T-helper 17 cell (primary cell): Measurements from ENCODE around the gene GALNT16. TPM values are rescaled to one million over a fixed set of nuclear protein-coding genes. Genes with fewer than 3 reads are reported as not detected.
A peak's percentile ranks its signal among the peaks of the same experiment; 100 is the strongest.

Experiments
- ATAC-seq: fragments of 150-1000 bp; cut with Tn5 transposase; 2 replicates; pipeline ENCODE4 v1.10.0; 2021; ENCODE audit warnings: mild to moderate bottlenecking, moderate library complexity
- DNase-seq, 3 donors: peaks; one replicate each; pipeline versions ENCODE4 v3.0.0 to v3.0.0-alpha.2; 2020 to 2021
- H3K9me3 ChIP-seq: one replicate; pipeline ENCODE4 v1.7.0; 2013; ENCODE audit warnings: low read length, mild to moderate bottlenecking; ENCODE audit not compliant: control insufficient read depth, poor library complexity, severe bottlenecking
- H3K27ac Mint-ChIP-seq: one replicate; pipeline ENCODE4 v1.8.0; 2022; ENCODE audit warnings: mild to moderate bottlenecking, moderate library complexity, mixed read lengths
- H3K27me3 Mint-ChIP-seq: one replicate; pipeline ENCODE4 v1.8.0; 2022; ENCODE audit warnings: mixed read lengths
- H3K36me3 Mint-ChIP-seq: one replicate; pipeline ENCODE4 v1.8.0; 2022; ENCODE audit warnings: low read depth, mixed read lengths
- H3K4me1 Mint-ChIP-seq: one replicate; pipeline ENCODE4 v1.8.0; 2022; ENCODE audit warnings: mild to moderate bottlenecking, mixed read lengths
- H3K4me3 Mint-ChIP-seq: one replicate; pipeline ENCODE4 v1.8.0; 2022; ENCODE audit warnings: mild to moderate bottlenecking, moderate library complexity, mixed read lengths
- total RNA-seq, 4 donors: library from RNA in 2 of 4; stranded (reverse) in 2 of 4; gene quantifications; one replicate each; pipeline ENCODE4 v1.2.3 and lab custom pipeline; 2022 to 2026

GALNT16 gene
- total RNA-seq, 2 donors from 2014 or later = 0.05 TPM

DNA sequence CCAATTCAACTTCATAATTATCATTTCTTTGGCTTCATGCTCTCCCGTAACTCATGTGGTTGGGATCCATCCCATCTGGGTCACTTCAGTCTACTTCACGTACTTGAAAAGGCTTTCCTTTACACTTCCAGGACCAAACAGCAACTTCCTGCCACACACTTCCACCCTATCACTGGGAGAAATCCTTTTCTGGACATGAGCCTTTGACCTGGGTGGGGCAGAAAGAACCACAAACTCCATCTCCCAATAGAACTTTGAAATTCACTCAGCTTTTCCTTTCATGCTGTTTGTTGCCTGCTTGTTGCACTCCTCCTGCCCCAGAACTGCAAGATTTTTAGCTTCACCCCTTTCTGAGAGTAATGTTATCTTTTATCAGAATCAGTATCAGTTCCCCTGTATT, 18.4 kb upstream of the GALNT16 start:
- no peaks in the 10 kb centered on the region for H3K36me3 Mint-ChIP-seq
- peaks cover 4% of the 10 kb centered on the region for H3K4me1 Mint-ChIP-seq
- ATAC-seq (no peak), DNase-seq (no peak)
- peak overlapping the region; percentile 21 for H3K27ac Mint-ChIP-seq
- no peaks in the 10 kb centered on the region for H3K9me3 ChIP-seq
- peaks cover 4% of the 10 kb centered on the region for H3K27me3 Mint-ChIP-seq
- H3K4me3 Mint-ChIP-seq = no peak overlapping the region

DNA sequence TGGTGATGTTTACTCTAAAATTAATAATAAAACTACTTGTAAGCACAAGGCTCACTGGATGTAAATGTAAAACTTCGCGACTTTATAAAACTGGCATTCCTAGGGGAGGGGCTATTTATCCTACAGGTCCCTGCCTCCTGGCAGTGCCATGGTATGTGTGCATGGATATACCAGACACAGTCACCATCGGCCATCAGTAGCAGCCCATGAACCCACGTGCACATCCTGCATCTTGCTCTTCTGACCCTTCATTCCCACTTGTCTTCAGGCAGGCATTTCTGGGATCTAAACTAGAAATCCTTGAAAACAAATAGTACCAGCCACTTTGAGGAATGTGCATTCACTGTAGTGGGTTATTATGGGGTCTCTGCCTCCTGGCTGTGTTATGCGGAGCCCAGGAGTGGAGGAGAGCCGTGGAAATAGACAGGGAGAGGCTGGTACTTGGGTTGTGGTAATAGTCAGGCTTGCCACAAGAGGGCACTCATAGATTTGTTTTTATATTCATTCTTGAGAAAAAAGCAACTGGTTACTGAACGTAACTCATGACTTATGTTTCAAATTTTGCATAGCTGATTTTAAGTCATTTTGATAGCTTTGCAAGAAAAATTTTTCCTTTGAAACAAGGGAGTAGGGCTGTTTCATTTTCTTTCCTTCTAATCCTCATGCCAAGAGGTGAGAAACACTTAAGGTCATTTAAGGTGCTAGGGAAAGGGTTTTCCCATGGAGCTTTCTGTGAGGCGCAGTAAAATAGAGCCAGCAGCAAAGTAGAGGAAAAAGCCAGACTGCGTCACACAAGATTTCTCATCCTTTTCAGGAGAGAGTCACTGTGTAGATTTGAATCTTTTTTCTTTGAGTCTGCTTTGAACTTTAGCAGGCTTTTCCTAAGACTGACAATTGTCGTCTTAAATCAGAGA, 17.4 kb upstream of the GALNT16 start:
- peak; percentile 72 for ATAC-seq
- no peaks in the 10 kb centered on the region for H3K9me3 ChIP-seq
- no peak overlapping the region for H3K4me3 Mint-ChIP-seq
- no peaks in the 10 kb centered on the region for H3K36me3 Mint-ChIP-seq
- DNase-seq = peak in 1 of 3 donors; percentile 31
- peaks cover 4% of the 10 kb centered on the region for H3K4me1 Mint-ChIP-seq
- H3K27ac Mint-ChIP-seq = no peak overlapping the region
- peaks cover 4% of the 10 kb centered on the region for H3K27me3 Mint-ChIP-seq

DNA sequence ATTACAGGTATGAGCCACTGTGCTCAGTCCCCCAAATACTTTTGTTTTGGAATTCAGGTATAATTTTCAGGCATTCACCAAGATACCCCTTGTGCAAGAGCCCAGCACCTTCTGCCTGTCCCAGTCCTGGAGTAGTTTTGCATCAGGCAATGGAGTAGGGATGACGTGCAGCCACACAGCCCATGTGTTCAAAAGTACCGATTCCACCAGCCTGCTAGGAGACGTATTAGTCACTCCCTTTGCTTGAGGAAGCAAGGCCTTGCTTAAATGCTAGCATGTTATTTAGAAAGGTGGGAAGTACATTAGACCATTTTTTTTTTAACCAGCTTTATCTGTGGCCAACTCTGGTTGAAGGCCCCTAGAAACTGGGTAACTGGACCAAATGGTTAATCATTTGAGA, 15.0 kb upstream of the GALNT16 start:
- Mint-ChIP-seq H3K27ac (no peak overlapping the region), H3K27me3 (peaks cover 4% of the 10 kb centered on the region), H3K4me1 (peaks cover 4% of the 10 kb centered on the region), H3K36me3 (no peaks in the 10 kb centered on the region), H3K4me3 (no peak overlapping the region)
- no peaks in the 10 kb centered on the region for H3K9me3 ChIP-seq
- ATAC-seq (no peak), DNase-seq (no peak)

DNA sequence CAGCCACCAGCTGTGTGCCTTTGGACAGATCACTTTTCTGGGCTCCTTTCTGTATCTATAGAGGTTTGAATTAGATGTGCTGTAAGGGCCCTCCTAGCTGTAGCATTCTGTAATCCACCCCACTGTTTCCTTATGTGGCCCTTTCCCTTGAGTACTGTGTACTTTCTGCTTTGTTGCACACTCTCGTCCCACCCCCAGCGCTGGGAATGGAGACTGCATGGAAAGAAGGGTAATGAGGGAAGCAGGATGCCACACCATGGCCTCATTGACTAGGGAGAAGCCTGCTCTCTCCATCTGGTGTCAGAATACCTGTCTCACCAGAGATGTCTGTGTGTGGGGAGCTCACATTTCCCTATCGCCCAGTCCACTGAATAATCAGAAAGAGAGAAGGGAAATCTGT, 13.6 kb upstream of the GALNT16 start:
- H3K27me3 Mint-ChIP-seq = peaks cover 16% of the 10 kb centered on the region
- no peak overlapping the region for H3K4me3 Mint-ChIP-seq
- H3K9me3 ChIP-seq = no peaks in the 10 kb centered on the region
- DNase-seq (no peak), ATAC-seq (no peak)
- H3K4me1 Mint-ChIP-seq = peaks cover 4% of the 10 kb centered on the region
- no peaks in the 10 kb centered on the region for H3K36me3 Mint-ChIP-seq
- no peak overlapping the region for H3K27ac Mint-ChIP-seq

DNA sequence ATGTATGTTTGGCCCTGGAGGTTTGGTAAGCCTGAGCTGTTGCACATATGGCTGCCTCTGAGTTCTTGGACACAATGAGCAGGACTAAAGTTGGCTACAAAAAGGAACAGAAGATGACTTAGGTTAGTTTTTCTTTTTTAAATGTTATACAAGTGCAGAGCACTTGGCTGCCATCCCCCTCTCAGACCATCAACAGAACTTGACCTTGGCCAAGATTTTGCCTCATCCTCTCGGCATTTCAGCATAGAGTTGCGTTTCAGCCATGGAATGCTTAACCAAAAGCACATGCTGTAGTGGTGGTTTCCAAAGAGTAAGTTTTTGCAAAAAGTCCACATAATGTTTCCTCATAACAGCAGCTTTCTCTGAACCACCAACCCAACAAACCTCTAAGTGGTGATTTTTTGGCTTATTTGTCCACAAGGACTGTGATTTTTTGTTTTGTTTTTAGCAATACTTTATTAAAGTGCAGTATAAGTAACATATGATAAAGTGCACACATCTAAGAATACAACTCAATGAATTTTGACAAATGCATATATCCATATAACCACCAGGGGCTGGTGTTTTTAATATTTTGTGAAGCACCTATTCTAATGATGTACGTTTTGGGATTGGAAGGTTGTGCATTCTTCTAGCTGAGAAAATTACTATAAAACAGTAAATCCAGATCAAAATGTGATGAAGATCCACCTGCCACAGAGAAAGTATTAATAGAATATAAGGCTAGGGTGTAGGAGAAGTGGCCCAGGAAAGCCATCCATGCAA, 12.1 kb upstream of the GALNT16 start:
- Mint-ChIP-seq H3K4me3 (no peak overlapping the region), H3K36me3 (no peaks in the 10 kb centered on the region), H3K27ac (no peak overlapping the region), H3K27me3 (peaks cover 27% of the 10 kb centered on the region), H3K4me1 (no peaks in the 10 kb centered on the region)
- no peaks in the 10 kb centered on the region for H3K9me3 ChIP-seq
- DNase-seq (no peak), ATAC-seq (no peak)

DNA sequence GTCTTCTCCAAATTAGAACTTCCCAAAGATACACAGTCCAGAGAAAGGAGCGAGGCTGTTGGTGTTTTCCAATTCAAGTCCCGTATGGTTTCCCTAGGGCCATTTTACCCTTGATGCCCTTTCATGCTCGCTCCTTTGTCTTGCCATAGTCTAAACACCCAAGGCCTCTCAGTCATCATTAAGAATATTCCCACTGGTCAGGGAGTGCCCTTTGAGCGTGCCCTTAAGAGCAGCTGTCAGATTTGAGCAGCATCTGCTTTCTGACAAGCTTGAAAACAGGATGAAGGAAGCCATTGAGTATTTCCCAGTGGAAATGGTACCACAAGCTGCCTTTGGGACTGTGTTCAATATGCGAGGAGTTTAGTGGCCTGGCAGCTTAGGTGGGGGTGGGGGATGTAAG, 10.4 kb upstream of the GALNT16 start:
- Mint-ChIP-seq H3K36me3 (peaks cover 3% of the 10 kb centered on the region), H3K27me3 (peaks cover 37% of the 10 kb centered on the region), H3K4me1 (no peaks in the 10 kb centered on the region), H3K4me3 (no peak overlapping the region), H3K27ac (no peak overlapping the region)
- ATAC-seq (no peak), DNase-seq (no peak)
- H3K9me3 ChIP-seq = no peaks in the 10 kb centered on the region

DNA sequence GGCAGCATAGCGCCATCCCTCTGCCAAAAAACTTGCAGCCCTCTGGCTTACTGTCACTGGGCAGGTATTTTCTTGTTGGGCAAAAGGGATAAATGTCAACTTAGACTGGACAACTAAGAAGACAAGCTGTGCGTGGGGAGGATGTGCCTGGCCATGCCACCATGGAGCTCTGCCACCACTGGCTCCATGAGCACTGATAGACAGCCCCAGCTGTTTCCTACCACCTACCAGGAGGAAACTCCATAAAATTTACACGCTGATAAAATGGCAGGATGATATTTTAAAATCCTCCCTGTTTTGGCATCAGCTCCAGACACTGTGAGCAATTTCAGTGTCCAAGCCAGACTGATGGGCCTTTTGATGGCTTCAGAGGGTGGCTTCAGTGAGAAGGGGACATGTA, 7.1 kb upstream of the GALNT16 start:
- peaks cover 55% of the 10 kb centered on the region for H3K27me3 Mint-ChIP-seq
- ATAC-seq = no peak
- H3K4me1 Mint-ChIP-seq = peaks cover 4% of the 10 kb centered on the region
- DNase-seq = no peak
- peaks cover 6% of the 10 kb centered on the region for H3K36me3 Mint-ChIP-seq
- H3K9me3 ChIP-seq = no peaks in the 10 kb centered on the region
- no peak overlapping the region for H3K4me3 Mint-ChIP-seq
- no peak overlapping the region for H3K27ac Mint-ChIP-seq

DNA sequence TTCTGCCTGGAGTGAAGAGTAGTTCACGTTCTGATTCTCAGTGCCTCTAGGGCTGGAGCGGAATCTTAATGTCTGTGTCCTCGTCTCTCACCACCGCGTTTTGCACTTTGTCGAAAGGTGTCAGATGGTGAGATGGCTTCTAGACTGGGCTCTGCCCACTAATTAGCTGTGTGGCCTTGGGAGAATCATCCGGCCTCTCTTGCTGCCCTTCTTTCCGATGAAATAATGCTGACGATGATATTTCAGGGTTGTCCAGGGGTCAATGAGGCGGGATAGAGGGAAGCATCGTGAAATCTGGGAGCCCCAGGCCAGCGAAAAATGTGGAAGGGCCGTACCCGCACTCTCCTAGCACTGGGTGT, 811 bp upstream of the GALNT16 start:
- peaks cover 8% of the 10 kb centered on the region for H3K4me1 Mint-ChIP-seq
- H3K27ac Mint-ChIP-seq = no peak overlapping the region
- peaks cover 74% of the 10 kb centered on the region for H3K27me3 Mint-ChIP-seq
- ATAC-seq = no peak
- DNase-seq = no peak
- no peaks in the 10 kb centered on the region for H3K9me3 ChIP-seq
- peak overlapping the region; percentile 28 for H3K4me3 Mint-ChIP-seq
- peaks cover 9% of the 10 kb centered on the region for H3K36me3 Mint-ChIP-seq

DNA sequence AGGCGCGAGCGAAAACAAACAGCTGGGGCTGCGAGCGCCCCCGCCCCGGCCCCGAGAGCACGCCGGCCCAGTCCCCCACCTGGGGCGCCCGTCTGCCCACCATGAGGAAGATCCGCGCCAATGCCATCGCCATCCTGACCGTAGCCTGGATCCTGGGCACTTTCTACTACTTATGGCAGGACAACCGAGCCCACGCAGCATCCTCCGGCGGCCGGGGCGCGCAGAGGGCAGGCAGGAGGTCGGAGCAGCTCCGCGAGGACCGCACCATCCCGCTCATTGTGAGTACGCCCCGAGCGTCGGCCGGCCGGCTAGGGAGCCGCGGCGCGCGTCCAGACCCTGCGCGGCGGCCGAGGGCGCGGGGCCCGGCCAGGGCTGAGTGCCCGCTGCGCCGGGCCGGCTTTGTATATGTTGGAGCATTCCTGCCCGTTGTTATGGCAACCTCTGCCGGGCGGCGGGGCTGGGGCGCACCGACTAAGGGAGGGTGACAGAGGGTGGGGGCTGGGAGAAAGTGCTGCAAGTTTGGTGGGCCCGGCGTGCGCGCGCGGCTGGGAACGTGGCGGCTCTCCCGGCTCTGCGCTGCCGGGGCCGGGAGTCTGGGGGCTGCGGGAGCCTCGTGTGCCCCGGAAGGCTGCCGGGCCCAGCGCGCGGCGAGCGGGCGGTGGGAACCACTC, 367 bp downstream of the GALNT16 start:
- peak overlapping the region; percentile 87 for H3K4me3 Mint-ChIP-seq
- peaks cover 64% of the 10 kb centered on the region for H3K27me3 Mint-ChIP-seq
- H3K27ac Mint-ChIP-seq = no peak overlapping the region
- peaks cover 6% of the 10 kb centered on the region for H3K4me1 Mint-ChIP-seq
- no peak for DNase-seq
- ATAC-seq = no peak
- H3K9me3 ChIP-seq = no peaks in the 10 kb centered on the region
- H3K36me3 Mint-ChIP-seq = peaks cover 9% of the 10 kb centered on the region

DNA sequence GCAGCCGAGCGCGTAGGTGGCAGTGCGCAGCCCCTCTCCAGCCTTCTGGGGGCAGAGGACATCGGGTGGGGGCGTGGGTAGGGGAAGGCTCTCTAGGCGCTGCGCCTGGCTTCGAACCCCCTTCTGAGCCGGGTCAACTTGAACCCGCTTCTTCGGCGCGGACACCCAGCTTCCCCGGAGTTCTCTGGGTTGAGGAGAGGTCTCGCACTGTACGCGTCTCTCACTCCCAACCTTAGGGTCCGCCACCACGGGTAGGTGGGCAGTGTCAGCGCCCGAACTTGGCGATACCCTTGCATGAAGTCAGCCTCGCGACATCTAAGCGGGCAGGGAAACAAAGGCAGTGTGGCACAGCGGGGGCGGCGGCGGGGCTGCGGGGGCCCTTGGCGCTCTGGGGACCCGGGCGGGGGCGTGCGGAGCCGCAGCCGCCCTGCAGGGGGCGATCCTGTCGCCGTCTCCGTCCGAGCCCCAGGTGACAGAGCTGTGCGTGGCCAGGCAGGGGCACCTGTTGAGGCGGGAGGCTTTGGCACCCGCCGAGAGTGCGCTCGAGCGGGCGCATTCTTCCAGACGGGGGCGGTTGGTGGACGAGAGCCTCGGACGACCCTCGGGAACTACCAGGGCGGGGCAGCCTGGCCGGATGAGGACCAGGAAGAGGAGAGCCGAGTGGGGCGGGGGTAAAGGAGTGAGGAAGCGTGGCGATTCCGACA, 1.1 kb downstream of the GALNT16 start:
- peak; percentile 77 for ATAC-seq
- no peak for DNase-seq
- peaks cover 57% of the 10 kb centered on the region for H3K27me3 Mint-ChIP-seq
- no peaks in the 10 kb centered on the region for H3K9me3 ChIP-seq
- H3K4me3 Mint-ChIP-seq = peak overlapping the region; percentile 87
- H3K27ac Mint-ChIP-seq = no peak overlapping the region
- H3K36me3 Mint-ChIP-seq = peaks cover 9% of the 10 kb centered on the region
- peaks cover 4% of the 10 kb centered on the region for H3K4me1 Mint-ChIP-seq

DNA sequence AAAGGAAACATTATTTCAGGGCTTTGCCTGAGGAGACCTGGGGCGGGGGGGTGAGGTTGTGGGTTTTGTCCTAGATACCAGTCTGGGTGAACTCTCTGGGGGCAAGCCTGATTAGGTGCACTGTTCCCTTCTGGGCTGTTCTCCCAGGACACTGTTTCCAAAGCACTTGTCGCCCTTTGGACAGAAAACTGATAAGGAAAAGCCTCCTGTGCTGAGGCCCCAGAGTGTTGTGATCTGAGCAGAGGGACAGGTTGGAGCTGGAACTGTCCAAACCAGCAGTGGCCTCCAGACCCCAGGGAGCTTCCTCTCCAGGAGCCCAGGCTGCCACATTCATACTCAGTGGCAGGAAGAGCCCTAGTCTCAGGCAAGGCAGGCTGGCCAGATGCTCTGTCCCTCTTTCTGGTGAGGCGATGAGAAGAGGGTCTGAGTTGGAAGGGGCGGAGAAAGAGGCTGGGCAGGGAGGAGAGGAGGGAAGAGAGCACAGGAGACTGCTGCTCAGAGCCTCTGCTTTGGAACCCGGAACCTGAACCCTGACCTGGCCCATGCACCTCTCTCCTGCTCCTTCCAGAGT, 1.9 kb downstream of the GALNT16 start:
- no peak for ATAC-seq

DNA sequence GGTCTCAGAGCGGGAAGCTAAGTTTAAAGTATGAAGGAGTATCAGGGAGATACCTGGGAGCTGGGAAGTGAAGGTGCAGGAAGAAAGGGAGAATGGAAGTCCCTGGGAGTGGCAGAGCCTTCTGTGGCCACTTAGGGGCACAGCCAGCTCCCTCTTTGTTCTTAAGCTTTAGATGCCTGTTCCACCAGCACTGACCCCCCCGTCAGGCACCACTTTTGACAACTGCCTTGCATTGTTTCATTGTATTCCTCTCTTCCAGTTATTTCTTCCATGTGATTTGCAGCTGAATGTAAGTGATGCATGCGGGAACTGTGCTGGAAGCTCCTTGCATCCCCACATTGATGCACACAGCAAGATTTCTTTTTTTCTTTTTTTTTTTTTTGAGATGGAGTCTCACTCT, 2.6 kb downstream of the GALNT16 start:
- ATAC-seq (no peak), DNase-seq (no peak)
- no peaks in the 10 kb centered on the region for H3K9me3 ChIP-seq
- peak overlapping the region; percentile 28 for H3K4me3 Mint-ChIP-seq
- H3K4me1 Mint-ChIP-seq = peaks cover 4% of the 10 kb centered on the region
- peaks cover 49% of the 10 kb centered on the region for H3K27me3 Mint-ChIP-seq
- H3K36me3 Mint-ChIP-seq = peaks cover 9% of the 10 kb centered on the region
- no peak overlapping the region for H3K27ac Mint-ChIP-seq

More for the DNA sequence above, 1.9 kb downstream of the GALNT16 start:
- no peak for DNase-seq
- H3K4me3 Mint-ChIP-seq = peak overlapping the region; percentile 87
- peaks cover 9% of the 10 kb centered on the region for H3K36me3 Mint-ChIP-seq
- H3K9me3 ChIP-seq = no peaks in the 10 kb centered on the region
- peaks cover 49% of the 10 kb centered on the region for H3K27me3 Mint-ChIP-seq
- H3K27ac Mint-ChIP-seq = no peak overlapping the region
- peaks cover 4% of the 10 kb centered on the region for H3K4me1 Mint-ChIP-seq
